ENCODE results near the gene PTPN7. TPM values are rescaled to one million over a fixed set of nuclear protein-coding genes. Genes with fewer than 3 reads are reported as not detected.

The PTPN7 gene
- total RNA-seq, 1 donor from 2014 or later, result 1.3 TPM

GRCh38 chr1:202176949-202177927 lies 16.8 kb upstream of the PTPN7 start:
- TF ChIP-seq CTCF (IDR thresholded peaks at IDR 0.05; ENCODE audit: unreplicated experiment), result no peak
- no peak overlapping the region for H3K4me3 Mint-ChIP-seq (ENCODE audit: unreplicated experiment)
- no peaks in the 10 kb centered on the region for H3K36me3 Mint-ChIP-seq (ENCODE audit: low read depth, unreplicated experiment)
- no peak overlapping the region for H3K27ac Mint-ChIP-seq (ENCODE audit: unreplicated experiment)
- no peaks in the 10 kb centered on the region for H3K9me3 Mint-ChIP-seq (ENCODE audit: unreplicated experiment)
- H3K4me1 Mint-ChIP-seq (ENCODE audit: unreplicated experiment), result no peaks in the 10 kb centered on the region
- DNase-seq (ENCODE audit: low spot score), result no peak
- peaks cover 5% of the 10 kb centered on the region for H3K27me3 Mint-ChIP-seq (ENCODE audit: unreplicated experiment)

- TF ChIP-seq CTCF (IDR thresholded peaks at IDR 0.05; ENCODE audit: unreplicated experiment), result no peak
- Mint-ChIP-seq H3K27me3 (ENCODE audit: unreplicated experiment) (peaks cover 9% of the 10 kb centered on the region), H3K9me3 (ENCODE audit: unreplicated experiment) (no peaks in the 10 kb centered on the region), H3K27ac (ENCODE audit: unreplicated experiment) (no peak overlapping the region), H3K4me1 (ENCODE audit: unreplicated experiment) (no peaks in the 10 kb centered on the region), H3K4me3 (ENCODE audit: unreplicated experiment) (no peak overlapping the region), H3K36me3 (ENCODE audit: low read depth, unreplicated experiment) (no peaks in the 10 kb centered on the region)
- DNase-seq (ENCODE audit: low spot score), result no peak
Measured at GRCh38 chr1:202173993-202174392, 13.6 kb upstream of the PTPN7 start.

- H3K36me3 Mint-ChIP-seq (ENCODE audit: low read depth, unreplicated experiment), result no peaks in the 10 kb centered on the region
- no peak for DNase-seq (ENCODE audit: low spot score)
- H3K4me1 Mint-ChIP-seq (ENCODE audit: unreplicated experiment), result peaks cover 3% of the 10 kb centered on the region
- H3K27me3 Mint-ChIP-seq (ENCODE audit: unreplicated experiment), result peaks cover 7% of the 10 kb centered on the region
- H3K9me3 Mint-ChIP-seq (ENCODE audit: unreplicated experiment), result no peaks in the 10 kb centered on the region
- no peak overlapping the region for H3K4me3 Mint-ChIP-seq (ENCODE audit: unreplicated experiment)
- no peak for TF ChIP-seq CTCF (IDR thresholded peaks at IDR 0.05; ENCODE audit: unreplicated experiment)
- no peak overlapping the region for H3K27ac Mint-ChIP-seq (ENCODE audit: unreplicated experiment)
Measured at GRCh38 chr1:202172015-202172355, 11.6 kb upstream of the PTPN7 start.

GRCh38 chr1:202171292-202172014 lies 11.1 kb upstream of the PTPN7 start:
- Mint-ChIP-seq H3K4me3 (ENCODE audit: unreplicated experiment) (no peak overlapping the region), H3K27me3 (ENCODE audit: unreplicated experiment) (peaks cover 7% of the 10 kb centered on the region), H3K36me3 (ENCODE audit: low read depth, unreplicated experiment) (no peaks in the 10 kb centered on the region), H3K27ac (ENCODE audit: unreplicated experiment) (no peak overlapping the region), H3K9me3 (ENCODE audit: unreplicated experiment) (no peaks in the 10 kb centered on the region), H3K4me1 (ENCODE audit: unreplicated experiment) (peaks cover 3% of the 10 kb centered on the region)
- TF ChIP-seq CTCF (IDR thresholded peaks at IDR 0.05; ENCODE audit: unreplicated experiment), result no peak
- DNase-seq (ENCODE audit: low spot score), result no peak

- Mint-ChIP-seq H3K9me3 (ENCODE audit: unreplicated experiment) (no peaks in the 10 kb centered on the region), H3K36me3 (ENCODE audit: low read depth, unreplicated experiment) (no peaks in the 10 kb centered on the region), H3K27me3 (ENCODE audit: unreplicated experiment) (peaks cover 7% of the 10 kb centered on the region), H3K27ac (ENCODE audit: unreplicated experiment) (no peak overlapping the region), H3K4me1 (ENCODE audit: unreplicated experiment) (peaks cover 3% of the 10 kb centered on the region), H3K4me3 (ENCODE audit: unreplicated experiment) (no peak overlapping the region)
- no peak for DNase-seq (ENCODE audit: low spot score)
- TF ChIP-seq CTCF (IDR thresholded peaks at IDR 0.05; ENCODE audit: unreplicated experiment), result no peak
Measured at GRCh38 chr1:202170726-202171125, 10.3 kb upstream of the PTPN7 start.
